ENCODE measurements around the gene NCKAP5.

DNA sequence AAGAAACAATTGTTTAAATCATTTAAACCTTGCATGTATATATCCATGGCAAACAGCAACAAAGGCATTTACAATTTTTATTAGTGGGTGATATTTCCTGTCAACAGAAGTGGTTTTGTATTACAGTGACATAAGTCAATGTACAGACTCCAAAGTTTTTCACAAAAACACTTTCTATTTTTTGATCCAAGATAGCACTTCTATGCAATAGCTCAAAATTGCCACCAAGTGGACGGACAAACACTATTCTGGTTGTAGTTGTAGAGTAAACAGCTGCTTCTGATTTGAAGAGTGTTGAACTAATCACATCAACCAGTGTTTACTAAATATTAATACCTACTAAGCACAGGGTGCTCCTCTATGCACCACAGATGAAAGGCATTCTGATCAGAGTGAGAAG lies 421.4 kb downstream of the NCKAP5 start:
- TF ChIP-seq CEBPB (IDR thresholded peaks at IDR 0.05) (no peak), MAX (IDR thresholded peaks at IDR 0.05) (no peak), YY1 (IDR thresholded peaks at IDR 0.05; ENCODE audit: low read depth) (no peak), NFIC (IDR thresholded peaks at IDR 0.05) (no peak), ZBTB7A (IDR thresholded peaks at IDR 0.05; ENCODE audit: low read depth) (no peak)
- TF ChIP-seq, protein P1, sequence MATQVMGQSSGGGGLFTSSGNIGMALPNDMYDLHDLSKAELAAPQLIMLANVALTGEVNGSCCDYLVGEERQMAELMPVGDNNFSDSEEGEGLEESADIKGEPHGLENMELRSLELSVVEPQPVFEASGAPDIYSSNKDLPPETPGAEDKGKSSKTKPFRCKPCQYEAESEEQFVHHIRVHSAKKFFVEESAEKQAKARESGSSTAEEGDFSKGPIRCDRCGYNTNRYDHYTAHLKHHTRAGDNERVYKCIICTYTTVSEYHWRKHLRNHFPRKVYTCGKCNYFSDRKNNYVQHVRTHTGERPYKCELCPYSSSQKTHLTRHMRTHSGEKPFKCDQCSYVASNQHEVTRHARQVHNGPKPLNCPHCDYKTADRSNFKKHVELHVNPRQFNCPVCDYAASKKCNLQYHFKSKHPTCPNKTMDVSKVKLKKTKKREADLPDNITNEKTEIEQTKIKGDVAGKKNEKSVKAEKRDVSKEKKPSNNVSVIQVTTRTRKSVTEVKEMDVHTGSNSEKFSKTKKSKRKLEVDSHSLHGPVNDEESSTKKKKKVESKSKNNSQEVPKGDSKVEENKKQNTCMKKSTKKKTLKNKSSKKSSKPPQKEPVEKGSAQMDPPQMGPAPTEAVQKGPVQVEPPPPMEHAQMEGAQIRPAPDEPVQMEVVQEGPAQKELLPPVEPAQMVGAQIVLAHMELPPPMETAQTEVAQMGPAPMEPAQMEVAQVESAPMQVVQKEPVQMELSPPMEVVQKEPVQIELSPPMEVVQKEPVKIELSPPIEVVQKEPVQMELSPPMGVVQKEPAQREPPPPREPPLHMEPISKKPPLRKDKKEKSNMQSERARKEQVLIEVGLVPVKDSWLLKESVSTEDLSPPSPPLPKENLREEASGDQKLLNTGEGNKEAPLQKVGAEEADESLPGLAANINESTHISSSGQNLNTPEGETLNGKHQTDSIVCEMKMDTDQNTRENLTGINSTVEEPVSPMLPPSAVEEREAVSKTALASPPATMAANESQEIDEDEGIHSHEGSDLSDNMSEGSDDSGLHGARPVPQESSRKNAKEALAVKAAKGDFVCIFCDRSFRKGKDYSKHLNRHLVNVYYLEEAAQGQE (IDR thresholded peaks at IDR 0.05; ENCODE audit: low read depth): no peak
